ENCODE data around the gene PXN. TPM values are rescaled to one million over a fixed set of nuclear protein-coding genes. Genes with fewer than 3 reads are reported as not detected.

Gene PXN
- polyA plus RNA-seq, 1 experiment, result 35.0 TPM

DNA sequence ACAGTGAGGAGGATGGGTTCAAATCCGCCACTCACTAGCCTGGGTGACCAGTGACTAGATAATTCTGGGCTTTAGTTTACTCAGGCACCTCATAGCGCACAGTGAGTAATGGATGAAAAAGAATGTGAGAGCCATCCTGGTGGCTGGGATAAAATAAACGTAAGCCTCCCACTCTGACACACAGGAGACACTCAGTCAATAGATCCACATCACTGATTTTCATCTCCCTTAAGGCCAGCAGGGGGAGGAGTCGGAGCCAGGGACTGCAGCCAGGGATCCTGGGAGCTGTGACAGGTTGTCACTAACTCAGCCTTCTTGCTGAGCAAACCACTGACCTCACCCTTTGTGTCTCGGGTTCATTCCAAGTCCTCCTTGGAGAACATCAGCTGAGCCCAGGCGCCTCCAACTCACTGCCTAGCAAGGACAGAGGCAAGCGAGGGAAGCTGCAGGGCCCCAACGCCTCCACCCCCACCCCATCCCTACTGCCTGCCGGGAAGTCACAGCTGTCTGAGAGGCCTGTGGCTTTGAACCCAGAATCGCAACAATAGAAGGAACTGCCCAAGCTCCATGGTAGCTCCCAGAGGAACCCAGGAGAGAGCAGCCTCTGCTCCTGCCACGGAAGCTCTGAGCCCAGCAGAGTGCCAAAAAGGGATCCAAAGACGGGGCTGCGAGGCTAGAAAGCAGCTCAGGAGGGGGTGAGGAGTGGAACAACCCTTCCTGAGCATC lies 30.7 kb downstream of the PXN start:
- TF ChIP-seq, protein P1, sequence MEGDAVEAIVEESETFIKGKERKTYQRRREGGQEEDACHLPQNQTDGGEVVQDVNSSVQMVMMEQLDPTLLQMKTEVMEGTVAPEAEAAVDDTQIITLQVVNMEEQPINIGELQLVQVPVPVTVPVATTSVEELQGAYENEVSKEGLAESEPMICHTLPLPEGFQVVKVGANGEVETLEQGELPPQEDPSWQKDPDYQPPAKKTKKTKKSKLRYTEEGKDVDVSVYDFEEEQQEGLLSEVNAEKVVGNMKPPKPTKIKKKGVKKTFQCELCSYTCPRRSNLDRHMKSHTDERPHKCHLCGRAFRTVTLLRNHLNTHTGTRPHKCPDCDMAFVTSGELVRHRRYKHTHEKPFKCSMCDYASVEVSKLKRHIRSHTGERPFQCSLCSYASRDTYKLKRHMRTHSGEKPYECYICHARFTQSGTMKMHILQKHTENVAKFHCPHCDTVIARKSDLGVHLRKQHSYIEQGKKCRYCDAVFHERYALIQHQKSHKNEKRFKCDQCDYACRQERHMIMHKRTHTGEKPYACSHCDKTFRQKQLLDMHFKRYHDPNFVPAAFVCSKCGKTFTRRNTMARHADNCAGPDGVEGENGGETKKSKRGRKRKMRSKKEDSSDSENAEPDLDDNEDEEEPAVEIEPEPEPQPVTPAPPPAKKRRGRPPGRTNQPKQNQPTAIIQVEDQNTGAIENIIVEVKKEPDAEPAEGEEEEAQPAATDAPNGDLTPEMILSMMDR (IDR thresholded peaks at IDR 0.05; ENCODE audit: low read depth, low read length), result peak; percentile 57
- H3K4me3 ChIP-seq (ENCODE audit: low read depth, low read length), result peak overlapping the region; percentile 27; the same call in 1 of the 2 replicates
- H3K27ac ChIP-seq (ENCODE audit: low read depth, low read length), result peak overlapping the region; percentile 96
- CTCF ChIA-PET, result interaction anchor here (0.5 to 7.1 kb wide), 11 partner anchors 8 to 115 kb away, joined by 3 to 58 read pairs (median 6); partner anchors contain the start of gene PXN
- no peaks in the 10 kb centered on the region for H3K9me3 ChIP-seq (ENCODE audit: control insufficient read depth, insufficient read depth, low read length)
- POLR2A ChIA-PET, result interaction anchor here (0.6 to 1.8 kb wide), 7 partner anchors 22 to 115 kb away, joined by 4 to 29 read pairs (median 13); partner anchors contain the start of genes PXN, RNU4-1, RNU4-2 and RPLP0
- peak; percentile 70 for DNase-seq (ENCODE audit: low read depth, low spot score)
- H3K27me3 ChIP-seq (ENCODE audit: control insufficient read depth, insufficient read depth, low read length), result no peaks in the 10 kb centered on the region

DNA sequence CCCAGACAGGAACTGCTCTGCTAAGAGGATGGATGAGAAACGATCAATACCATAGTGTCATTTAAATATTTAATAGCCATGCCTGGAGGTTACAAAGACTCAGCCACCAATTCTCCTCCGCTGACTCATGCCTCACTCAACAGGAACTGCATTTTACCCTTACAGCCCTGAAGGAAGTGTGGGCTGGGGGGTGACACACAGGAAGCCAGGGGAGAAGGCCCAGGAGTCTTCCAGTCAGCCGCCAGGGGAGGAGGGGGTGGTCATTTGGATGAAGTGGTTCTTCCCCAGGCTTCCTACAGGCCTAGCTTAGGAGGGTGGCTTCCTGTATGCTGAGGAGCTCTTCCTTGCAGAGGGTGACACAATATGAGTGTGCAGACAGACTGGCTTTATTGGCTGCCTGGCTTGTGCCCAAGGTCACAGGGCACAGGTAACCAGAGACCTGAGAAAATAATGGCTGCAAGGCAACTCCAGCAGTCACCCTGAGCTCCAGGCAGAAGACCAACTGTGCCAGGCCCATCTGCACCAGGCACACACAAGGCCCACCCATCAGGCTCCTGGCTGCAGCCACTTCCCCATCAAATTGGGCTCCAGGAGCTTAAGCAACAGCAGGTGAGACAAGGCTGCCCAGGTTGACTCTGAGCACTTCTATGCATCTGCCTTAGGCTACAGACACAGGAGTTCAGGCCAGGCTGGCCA lies 34.1 kb downstream of the PXN start:
- DNase-seq (ENCODE audit: low read depth, low spot score), result peak; percentile 70

DNA sequence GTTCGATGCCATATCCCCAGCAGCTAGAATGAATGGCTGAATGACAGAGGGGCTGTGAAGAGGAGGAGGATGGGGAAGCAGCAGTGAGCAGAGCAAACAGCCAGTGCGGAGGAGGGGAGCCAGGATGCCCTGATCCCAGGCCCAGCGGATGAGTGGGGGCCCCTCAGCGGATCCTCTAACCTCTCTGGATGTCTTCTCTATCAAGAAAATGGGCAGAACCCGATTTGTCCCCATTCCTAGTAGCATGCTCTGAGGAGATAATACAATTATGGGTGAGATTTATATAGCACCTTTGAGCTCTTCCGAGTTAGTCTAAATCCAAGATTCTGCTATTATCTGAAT lies 34.6 kb downstream of the PXN start:
- Histone ChIP-seq H3K27ac (ENCODE audit: low read depth, low read length) (peak overlapping the region; percentile 99), H3K27me3 (ENCODE audit: control insufficient read depth, insufficient read depth, low read length) (no peaks in the 10 kb centered on the region), H3K4me3 (ENCODE audit: low read depth, low read length) (peak overlapping the region; percentile 40), H3K9me3 (ENCODE audit: control insufficient read depth, insufficient read depth, low read length) (no peaks in the 10 kb centered on the region)
- CTCF ChIA-PET, result interaction anchor here (0.8 to 15.6 kb wide), 7 partner anchors 9 to 71 kb away, joined by 3 to 685 read pairs (median 9); partner anchors contain the start of genes PXN, RPLP0 and SIRT4
- DNase-seq (ENCODE audit: low read depth, low spot score), result no peak
- TF ChIP-seq, protein P1 (IDR thresholded peaks at IDR 0.05; ENCODE audit: low read depth, low read length), result no peak
- POLR2A ChIA-PET, result interaction anchor here (0.6 to 9.2 kb wide), 9 partner anchors 14 to 1250 kb away, joined by 3 to 245 read pairs (median 20); partner anchors contain the start of genes PXN, RAB35, RNU4-1 and RNU4-2

More for the DNA sequence above, 34.1 kb downstream of the PXN start:
- no peaks in the 10 kb centered on the region for H3K27me3 ChIP-seq (ENCODE audit: control insufficient read depth, insufficient read depth, low read length)
- ChIA-PET CTCF (interaction anchor here (2.1 to 15.6 kb wide), 4 partner anchors 8 to 34 kb away, joined by 9 to 685 read pairs (median 44); partner anchors contain the start of genes PXN and RPLP0), POLR2A (interaction anchor here (0.6 to 9.2 kb wide), 9 partner anchors 13 to 1250 kb away, joined by 3 to 245 read pairs (median 20); partner anchors contain the start of genes PXN, RAB35, RNU4-1 and RNU4-2)
- peak overlapping the region; percentile 40; the same call in 1 of the 2 replicates for H3K4me3 ChIP-seq (ENCODE audit: low read depth, low read length)
- no peaks in the 10 kb centered on the region for H3K9me3 ChIP-seq (ENCODE audit: control insufficient read depth, insufficient read depth, low read length)
- H3K27ac ChIP-seq (ENCODE audit: low read depth, low read length), result peak overlapping the region; percentile 99
- TF ChIP-seq, protein P1 (IDR thresholded peaks at IDR 0.05; ENCODE audit: low read depth, low read length), result peak; percentile 40

DNA sequence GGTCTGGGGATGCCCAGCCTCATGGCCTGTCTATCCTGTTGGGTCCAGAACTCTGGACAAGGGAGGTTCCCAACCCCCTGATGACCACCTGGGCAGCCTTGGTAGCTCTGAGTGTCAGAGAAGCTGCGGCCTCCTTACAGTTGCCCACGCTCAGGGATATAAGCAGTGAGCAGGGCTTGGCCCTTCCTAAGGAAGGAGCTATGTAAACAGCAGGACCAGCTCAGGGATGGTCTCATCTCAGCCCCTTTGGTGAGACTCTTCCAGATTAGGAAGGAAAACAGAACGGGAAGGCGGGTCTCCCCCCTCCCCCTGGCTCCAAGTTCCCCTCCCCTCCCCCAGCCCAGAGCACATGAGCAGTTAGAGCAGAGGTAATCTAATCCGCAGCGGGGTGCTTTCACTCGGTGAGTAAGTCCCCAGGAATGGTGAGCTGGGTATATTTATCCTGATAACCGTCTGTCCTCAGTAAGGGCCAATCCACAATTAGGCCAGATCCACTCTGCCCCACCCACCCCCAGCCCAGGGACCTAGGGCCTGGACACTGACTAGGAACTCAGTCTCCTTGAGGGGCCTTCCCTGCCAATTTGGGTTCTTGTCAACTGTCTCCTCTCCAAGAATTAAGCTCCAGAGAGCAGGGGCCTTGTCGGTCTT lies 35.1 kb downstream of the PXN start:
- no peaks in the 10 kb centered on the region for H3K9me3 ChIP-seq (ENCODE audit: control insufficient read depth, insufficient read depth, low read length)
- H3K27ac ChIP-seq (ENCODE audit: low read depth, low read length), result peak overlapping the region; percentile 99
- H3K27me3 ChIP-seq (ENCODE audit: control insufficient read depth, insufficient read depth, low read length), result no peaks in the 10 kb centered on the region
- peak overlapping the region; percentile 40 for H3K4me3 ChIP-seq (ENCODE audit: low read depth, low read length)
- TF ChIP-seq, protein P1 (IDR thresholded peaks at IDR 0.05; ENCODE audit: low read depth, low read length), result no peak
- CTCF ChIA-PET, result interaction anchor here (0.8 to 15.6 kb wide), 8 partner anchors 10 to 72 kb away, joined by 3 to 685 read pairs (median 16); partner anchors contain the start of genes PXN, RNU4-1, RNU4-2 and RPLP0
- peak; percentile 94 for DNase-seq (ENCODE audit: low read depth, low spot score)
- POLR2A ChIA-PET, result interaction anchor here (0.6 to 9.2 kb wide), 10 partner anchors 12 to 1251 kb away, joined by 3 to 245 read pairs (median 14); partner anchors contain the start of genes PXN, RAB35, RNU4-1 and RNU4-2

All from AG04450 (cell line).